IMR-90 (cell line): ENCODE measurements around the gene SF3A1. TPM values are rescaled to one million over a fixed set of nuclear protein-coding genes. Genes with fewer than 3 reads are reported as not detected.

ENCODE experiments used
- ATAC-seq: fragments of 200-7000 bp; cut with Tn5 transposase; 2 replicates; pipeline ENCODE4 v1.9.1; 2020; ENCODE audit warnings: low read depth, mild to moderate bottlenecking, moderate library complexity
- BruUV-seq: library from RNA; stranded (reverse); fragments of 400-500 nt; replicated peaks from 2 replicates; lab custom pipeline; 2021; lab: Mats Ljungman, UMichigan
- CTCF ChIA-PET: fragments of 300-600 bp; formaldehyde crosslinking; extraction: SDS; loops from one replicate; lab custom pipeline; 2021; ENCODE audit warnings: antibody characterized with exemption; lab: Yijun Ruan, JAX
- POLR2A ChIA-PET: fragments of 300-600 bp; sonication (Branson Sonifier 250); formaldehyde crosslinking; loops from one replicate; lab custom pipeline; 2022; ENCODE audit warnings: antibody characterized with exemption; ENCODE audit not compliant: unreplicated experiment; lab: Charles Lee
- DNase-seq: peaks from one replicate; pipeline ENCODE4 v3.0.0; 2013
- H2AFZ ChIP-seq: replicated peaks from 2 replicates; pipeline ENCODE3; 2013; ENCODE audit warnings: low read length, mild to moderate bottlenecking; ENCODE audit not compliant: poor library complexity
- H2AK5ac ChIP-seq: 2 replicates; pipeline ENCODE4 v1.6.1; 2013; ENCODE audit warnings: low read depth, low read length, inconsistent platforms
- H2AK9ac ChIP-seq: replicated peaks from 2 replicates; pipeline ENCODE3; 2013; ENCODE audit warnings: mild to moderate bottlenecking, low read depth, low read length, moderate library complexity; ENCODE audit not compliant: poor library complexity
- H2BK120ac ChIP-seq: 2 replicates; pipeline ENCODE4 v1.6.1; 2013; ENCODE audit warnings: low read depth, low read length, inconsistent platforms
- H2BK15ac ChIP-seq: 3 replicates; pipeline ENCODE4 v1.6.1; 2013; ENCODE audit warnings: low read depth, low read length, inconsistent platforms
- H2BK20ac ChIP-seq: 2 replicates; pipeline ENCODE4 v1.6.1; 2013; ENCODE audit warnings: low read depth, mild to moderate bottlenecking, inconsistent platforms, low read length, moderate library complexity
- H2BK5ac ChIP-seq: 2 replicates; pipeline ENCODE4 v1.6.1; 2013; ENCODE audit warnings: mild to moderate bottlenecking, low read depth, low read length, inconsistent platforms; ENCODE audit not compliant: poor library complexity, severe bottlenecking
- H3K14ac ChIP-seq: replicated peaks from 2 replicates; pipeline ENCODE4 v1.6.1; 2013; ENCODE audit warnings: low read depth, low read length, inconsistent platforms
- H3K18ac ChIP-seq: 2 replicates; pipeline ENCODE4 v1.6.1; 2013; ENCODE audit warnings: low read depth, low read length, control low read depth
- H3K23ac ChIP-seq: 2 replicates; pipeline ENCODE4 v1.6.1; 2013; ENCODE audit warnings: low read depth, low read length, inconsistent platforms
- H3K27ac ChIP-seq: 2 replicates; pipeline ENCODE4 v1.5.1; 2013; ENCODE audit warnings: mild to moderate bottlenecking, control low read depth, low read length; ENCODE audit not compliant: insufficient read depth
- H3K27me3 ChIP-seq: 2 replicates; pipeline ENCODE4 v1.6.1; 2013; ENCODE audit warnings: low read length; ENCODE audit not compliant: control insufficient read depth, insufficient read depth
- H3K36me3 ChIP-seq: 2 replicates; pipeline ENCODE4 v1.6.1; 2013; ENCODE audit warnings: low read length, mixed read lengths; ENCODE audit not compliant: control insufficient read depth, insufficient read depth
- H3K4ac ChIP-seq: 2 replicates; pipeline ENCODE4 v1.6.1; 2013; ENCODE audit warnings: low read depth, low read length, inconsistent platforms
- H3K4me1 ChIP-seq: 2 replicates; pipeline ENCODE4 v1.6.1; 2013; ENCODE audit warnings: low read length, mixed read lengths; ENCODE audit not compliant: control insufficient read depth, insufficient read depth
- H3K4me2 ChIP-seq: 2 replicates; pipeline ENCODE4 v1.6.1; 2013; ENCODE audit warnings: low read depth, mild to moderate bottlenecking, control low read depth, low read length, moderate library complexity
- H3K4me3 ChIP-seq: 2 replicates; pipeline ENCODE4 v1.5.1; 2013; ENCODE audit warnings: low read depth, mild to moderate bottlenecking, control low read depth, low read length, moderate library complexity; ENCODE audit not compliant: insufficient read depth
- H3K56ac ChIP-seq: 2 replicates; pipeline ENCODE4 v1.6.1; 2013; ENCODE audit warnings: low read length, inconsistent platforms; ENCODE audit not compliant: insufficient read depth; ENCODE audit errors: extremely low read depth
- H3K79me1 ChIP-seq, 2 experiments: 2 replicates each; pipeline ENCODE4 v1.6.1; 2013; ENCODE audit warnings: low read length in 2 of 2, inconsistent platforms in 1 of 2, low read depth in 1 of 2
- H3K9ac ChIP-seq: 2 replicates; pipeline ENCODE4 v1.6.1; 2013; ENCODE audit warnings: low read depth, low read length, control low read depth
- H3K9me1 ChIP-seq: 2 replicates; pipeline ENCODE4 v1.6.1; 2013; ENCODE audit warnings: low read length, inconsistent platforms; ENCODE audit not compliant: insufficient read depth
- H3K9me3 ChIP-seq: 2 replicates; pipeline ENCODE4 v1.6.1; 2013; ENCODE audit warnings: low read length; ENCODE audit not compliant: control insufficient read depth, insufficient read depth
- H4K20me1 ChIP-seq: 2 replicates; pipeline ENCODE4 v1.6.1; 2013; ENCODE audit warnings: low read length, inconsistent platforms; ENCODE audit not compliant: insufficient read depth
- H4K5ac ChIP-seq: 2 replicates; pipeline ENCODE4 v1.6.1; 2013; ENCODE audit warnings: mild to moderate bottlenecking, low read depth, low read length, control low read depth
- H4K8ac ChIP-seq, 2 experiments: 2 replicates each; pipeline ENCODE4 v1.6.1; 2013; ENCODE audit warnings: low read depth in 2 of 2, low read length in 2 of 2, control low read depth in 1 of 2, inconsistent platforms in 1 of 2
- H4K91ac ChIP-seq: 2 replicates; pipeline ENCODE4 v1.6.1; 2013; ENCODE audit warnings: low read depth, low read length, inconsistent platforms; ENCODE audit not compliant: insufficient read depth
- BHLHE40 ChIP-seq: fragments of 150-350 bp; IDR thresholded peaks from 2 replicates; pipeline ENCODE4 v1.6.1; 2016; ENCODE audit warnings: mild to moderate bottlenecking, low read depth, low read length
- CHD1 ChIP-seq: IDR thresholded peaks from 2 replicates; pipeline ENCODE4 v1.6.1; 2012; ENCODE audit warnings: low read depth, low read length, improper control_type of control experiment
- FOS ChIP-seq: fragments of 150-350 bp; IDR thresholded peaks from 2 replicates; pipeline ENCODE4 v1.6.1; 2016; ENCODE audit warnings: low read depth, low read length
- MAFK ChIP-seq: IDR thresholded peaks from 2 replicates; pipeline ENCODE4 v1.6.1; 2012; ENCODE audit warnings: low read depth, low read length, improper control_type of control experiment
- MAZ ChIP-seq: IDR thresholded peaks from 2 replicates; pipeline ENCODE4 v1.6.1; 2012; ENCODE audit warnings: low read depth, mild to moderate bottlenecking, low read length, improper control_type of control experiment, moderate library complexity, borderline replicate concordance
- MXI1 ChIP-seq: IDR thresholded peaks from 2 replicates; pipeline ENCODE4 v1.6.1; 2012; ENCODE audit warnings: low read depth, mild to moderate bottlenecking, low read length, moderate library complexity, borderline replicate concordance
- NFE2L2 ChIP-seq: fragments of 150-350 bp; IDR thresholded peaks from 2 replicates; pipeline ENCODE4 v1.6.1; 2016; ENCODE audit warnings: low read depth, mild to moderate bottlenecking, low read length
- POLR2A ChIP-seq: IDR thresholded peaks from 2 replicates; pipeline ENCODE4 v1.6.1; 2012; ENCODE audit warnings: mild to moderate bottlenecking, low read depth, low read length
- RAD21 ChIP-seq: IDR thresholded peaks from 2 replicates; pipeline ENCODE4 v1.6.1; 2012; ENCODE audit warnings: low read length, improper control_type of control experiment
- RCOR1 ChIP-seq: IDR thresholded peaks from 2 replicates; pipeline ENCODE4 v1.6.1; 2012; ENCODE audit warnings: mild to moderate bottlenecking, low read length, improper control_type of control experiment; ENCODE audit not compliant: insufficient replicate concordance
- SMC3 ChIP-seq: fragments of 150-350 bp; IDR thresholded peaks from 2 replicates; pipeline ENCODE4 v1.6.1; 2016; ENCODE audit warnings: low read depth, mild to moderate bottlenecking, antibody characterized with exemption, low read length, moderate library complexity
- WGBS, 2 experiments: methylation state at CpG; one replicate each; pipeline versions ENCODE4 v1.1.5 to v1.1.7; 2013; ENCODE audit warnings: missing lambda C conversion rate in 2 of 2; ENCODE audit not compliant: insufficient read length in 1 of 2; ENCODE audit errors: extremely low coverage in 2 of 2; 5-methylcytosine and 5-hydroxymethylcytosine counted together
- dilution Hi-C: fragments of 300-500 bp; cut with HindIII; formaldehyde crosslinking; loops from one replicate; pipeline ENCODE4 v1.14.3; 2018; ENCODE audit warnings: low sequenced_read_pairs; ENCODE audit not compliant: unreplicated experiment
- in situ Hi-C: fragments of 300-500 bp; cut with MboI; formaldehyde crosslinking; loops from 3 replicates; pipeline ENCODE4 v1.14.3; 2019; ENCODE audit warnings: low sequenced_read_pairs, inconsistent platforms, mixed read lengths
- intact Hi-C: fragments of 100-400 bp; cut with micrococcal nuclease; formaldehyde crosslinking; loops from 2 replicates; pipeline ENCODE4 v1.10.0; 2022
- polyA plus RNA-seq, 3 experiments: library from polyadenylated mRNA; depleted of rRNA; stranded (reverse); fragments of >200 nt; gene quantifications; 2 replicates each; pipeline ENCODE4 v1.2.3, GENCODE V29; 2012; ENCODE audit warnings: low replicate concordance in 1 of 3
- total RNA-seq: library from RNA; depleted of rRNA; stranded (reverse); fragments of >200 nt; gene quantifications from 2 replicates; pipeline ENCODE4 v1.2.3, GENCODE V29; 2012
- TF ChIP-seq, protein P1 (sequence below): fragments of 150-350 bp; IDR thresholded peaks from 2 replicates; pipeline ENCODE4 v1.6.1; 2017; ENCODE audit warnings: mild to moderate bottlenecking, antibody characterized with exemption, low read length, low read depth
- TF ChIP-seq, protein P2 (sequence below): conservative IDR thresholded peaks from 2 replicates; pipeline ENCODE4 v1.5.1; 2012; ENCODE audit warnings: mild to moderate bottlenecking, low read depth, low read length, improper control_type of control experiment

Gene SF3A1
- total and polyA plus RNA-seq, 2 of the 4 experiments (the other 2 are of a cell fraction), result 36.9 to 67.2 TPM

DNA sequence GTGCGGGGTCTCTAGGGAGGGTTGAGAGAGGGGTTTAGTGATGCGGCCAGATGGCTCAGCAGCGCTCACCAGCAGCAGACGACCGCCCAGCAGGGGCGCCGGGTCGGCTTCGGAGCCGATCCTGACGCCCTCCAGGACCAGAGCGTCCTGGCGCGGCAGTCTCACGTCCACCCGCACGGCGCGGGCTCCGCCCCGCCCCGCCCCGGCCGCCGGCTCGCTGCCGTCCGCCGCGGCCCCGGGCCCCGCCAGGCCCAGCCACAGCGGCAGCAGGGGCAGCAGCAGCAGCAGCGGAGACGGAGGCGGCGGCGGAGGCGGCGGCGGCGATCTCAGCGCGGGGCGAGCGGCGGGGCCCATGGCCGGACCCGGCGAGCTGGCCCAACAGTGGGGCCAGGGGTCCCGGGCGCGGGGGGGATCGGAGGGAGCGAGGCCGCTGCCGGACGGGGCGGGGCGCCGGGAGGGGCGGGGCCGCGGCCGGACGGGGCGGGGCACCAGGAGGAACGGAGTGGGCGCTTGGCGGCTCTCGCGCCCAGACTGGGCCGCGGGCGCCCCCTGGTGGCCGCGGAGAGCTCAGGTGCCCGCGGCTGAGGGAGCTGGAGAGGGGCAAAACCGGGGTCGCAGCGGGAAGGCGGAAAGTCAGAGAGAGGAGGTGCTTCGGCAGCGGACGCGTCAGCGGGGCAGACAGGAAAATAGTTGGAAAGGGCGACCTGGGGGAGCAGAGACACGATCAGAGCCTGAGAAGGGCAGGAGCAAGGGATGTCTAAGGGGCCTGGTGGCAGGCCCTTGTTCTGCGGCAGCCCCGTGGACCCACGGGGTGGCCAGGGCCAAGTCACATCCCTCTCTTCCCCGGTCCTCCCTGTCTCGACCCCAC, 30.5 kb upstream of the SF3A1 start, which contains the start of gene RNF215:
Gene RNF215, minus strand, starts transcription at position 452 of the 868 bp plus-strand sequence. Its CDS starts 98 bp downstream, at position 354.
- Histone ChIP-seq H4K20me1 (no peaks in the 10 kb centered on the region), H3K4me3 (peak within 1 kb of the TSS; percentile 75), H3K9me3 (no peaks in the 10 kb centered on the region), H4K5ac (peak within 1 kb of the TSS; percentile 65), H2BK20ac (0 out of 2 replicates have a peak within 1 kb of the TSS, but pooled peaks have one; percentile 66), H2BK15ac (peak within 1 kb of the TSS; percentile 42; the same call in 1 of the 3 replicates), H3K4ac (peak within 1 kb of the TSS; percentile 97), H3K18ac (peak within 1 kb of the TSS; percentile 24), H3K14ac (peak within 1 kb of the TSS; percentile 98), H3K9me1 (peaks cover 8% of the 10 kb centered on the region), H3K4me1 (peaks cover 12% of the 10 kb centered on the region), H3K9ac (peak within 1 kb of the TSS; percentile 93), H3K27me3 (no peaks in the 10 kb centered on the region), H4K91ac (peak within 1 kb of the TSS; percentile 98), H3K27ac (peak within 1 kb of the TSS; percentile 85), H2AK5ac (peak within 1 kb of the TSS; percentile 99), H3K36me3 (peaks cover 19% of the 10 kb centered on the region), H3K4me2 (peak within 1 kb of the TSS; percentile 96), H2BK5ac (peak within 1 kb of the TSS; percentile 66), H3K79me1 (peaks cover 11 to 17% of the 10 kb centered on the region in 2 experiments), H4K8ac (peak within 1 kb of the TSS; percentile 97 to 98), H3K23ac (peak within 1 kb of the TSS; percentile 93), H2AK9ac (peak within 1 kb of the TSS; percentile 98), H2BK120ac (peak within 1 kb of the TSS; percentile 83; the same call in 1 of the 2 replicates), H2AFZ (peak within 1 kb of the TSS; percentile 100), H3K56ac (peak within 1 kb of the TSS; percentile 59)
- CTCF ChIA-PET, result interaction anchor here (0.6 to 1.2 kb wide), 5 partner anchors 98 to 606 kb away, joined by 3 to 7 read pairs (median 4); no protein-coding TSS in a partner anchor
- in situ Hi-C loops, result no loop called here
- 1% methylated on average over 16 of the region's 95 CpGs; no CpG with 5 or more reads in 1 of the 2 experiments for WGBS, 2 experiments
- dilution Hi-C loops, result no loop called here
- POLR2A ChIA-PET, result interaction anchor here (0.6 to 1.0 kb wide), 2 partner anchors 30 to 99 kb away, joined by 3 to 5 read pairs; partner anchors contain the start of genes CCDC157 and SF3A1
- intact Hi-C loops, result loop anchor here (1.0 to 2.0 kb wide), 4 partner anchors 36 to 278 kb away; no protein-coding TSS in a partner anchor
- ATAC-seq (peak; percentile 97), DNase-seq (peak; percentile 64)
- BruUV-seq, result TSS peak; percentile 86
- TF ChIP-seq CHD1, result no peak
- no peak for TF ChIP-seq FOS
- TF ChIP-seq MAFK, result no peak
- TF ChIP-seq, protein P1, sequence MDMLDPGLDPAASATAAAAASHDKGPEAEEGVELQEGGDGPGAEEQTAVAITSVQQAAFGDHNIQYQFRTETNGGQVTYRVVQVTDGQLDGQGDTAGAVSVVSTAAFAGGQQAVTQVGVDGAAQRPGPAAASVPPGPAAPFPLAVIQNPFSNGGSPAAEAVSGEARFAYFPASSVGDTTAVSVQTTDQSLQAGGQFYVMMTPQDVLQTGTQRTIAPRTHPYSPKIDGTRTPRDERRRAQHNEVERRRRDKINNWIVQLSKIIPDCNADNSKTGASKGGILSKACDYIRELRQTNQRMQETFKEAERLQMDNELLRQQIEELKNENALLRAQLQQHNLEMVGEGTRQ, result no peak
- TF ChIP-seq NFE2L2, result no peak
- no peak for TF ChIP-seq RCOR1
- TF ChIP-seq SMC3, result peak; percentile 62
- TF ChIP-seq POLR2A, result peak; percentile 50; the same call in 1 of the 2 replicates
- no peak for TF ChIP-seq BHLHE40
- TF ChIP-seq, protein P2, sequence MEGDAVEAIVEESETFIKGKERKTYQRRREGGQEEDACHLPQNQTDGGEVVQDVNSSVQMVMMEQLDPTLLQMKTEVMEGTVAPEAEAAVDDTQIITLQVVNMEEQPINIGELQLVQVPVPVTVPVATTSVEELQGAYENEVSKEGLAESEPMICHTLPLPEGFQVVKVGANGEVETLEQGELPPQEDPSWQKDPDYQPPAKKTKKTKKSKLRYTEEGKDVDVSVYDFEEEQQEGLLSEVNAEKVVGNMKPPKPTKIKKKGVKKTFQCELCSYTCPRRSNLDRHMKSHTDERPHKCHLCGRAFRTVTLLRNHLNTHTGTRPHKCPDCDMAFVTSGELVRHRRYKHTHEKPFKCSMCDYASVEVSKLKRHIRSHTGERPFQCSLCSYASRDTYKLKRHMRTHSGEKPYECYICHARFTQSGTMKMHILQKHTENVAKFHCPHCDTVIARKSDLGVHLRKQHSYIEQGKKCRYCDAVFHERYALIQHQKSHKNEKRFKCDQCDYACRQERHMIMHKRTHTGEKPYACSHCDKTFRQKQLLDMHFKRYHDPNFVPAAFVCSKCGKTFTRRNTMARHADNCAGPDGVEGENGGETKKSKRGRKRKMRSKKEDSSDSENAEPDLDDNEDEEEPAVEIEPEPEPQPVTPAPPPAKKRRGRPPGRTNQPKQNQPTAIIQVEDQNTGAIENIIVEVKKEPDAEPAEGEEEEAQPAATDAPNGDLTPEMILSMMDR, result peak; percentile 88
- peak; percentile 69; the same call in 1 of the 2 replicates for TF ChIP-seq MAZ
- TF ChIP-seq RAD21, result peak; percentile 80
- peak; percentile 25; the same call in 1 of the 2 replicates for TF ChIP-seq MXI1
